Thymus (tissue), 11 donors: ENCODE results near the gene DDX3X. TPM values are rescaled to one million over a fixed set of nuclear protein-coding genes. Genes with fewer than 3 reads are reported as not detected.

ENCODE experiments used
- DNase-seq, 9 donors: peaks; one replicate each; pipeline ENCODE4 v3.0.0-alpha.2; 2013; ENCODE audit warnings: low spot score in 9 of 9, low read depth in 6 of 9, missing footprints in 1 of 9
- H3K27ac ChIP-seq, 2 donors: one replicate each; pipeline ENCODE4 v1.5.1; 2013; ENCODE audit warnings: control low read depth in 1 of 2, low read depth in 1 of 2, low read length in 1 of 2, mild to moderate bottlenecking in 1 of 2, moderate library complexity in 1 of 2
- H3K27me3 ChIP-seq, 2 donors: one replicate each; pipeline ENCODE4 v1.5.1; 2013; ENCODE audit warnings: low read length in 1 of 2; ENCODE audit not compliant: control insufficient read depth in 2 of 2, insufficient read depth in 1 of 2
- H3K36me3 ChIP-seq, 2 donors: one replicate each; pipeline ENCODE4 v1.5.1; 2013; ENCODE audit warnings: low read length in 1 of 2, mild to moderate bottlenecking in 1 of 2, moderate library complexity in 1 of 2; ENCODE audit not compliant: control insufficient read depth in 2 of 2, insufficient read depth in 2 of 2
- H3K4me1 ChIP-seq, 2 donors: one replicate each; pipeline ENCODE4 v1.5.1; 2013; ENCODE audit warnings: low read length in 2 of 2; ENCODE audit not compliant: control insufficient read depth in 2 of 2, insufficient read depth in 2 of 2
- H3K4me3 ChIP-seq, 2 donors: one replicate each; pipeline ENCODE4 v1.5.1; 2013; ENCODE audit warnings: low read length in 2 of 2, control low read depth in 1 of 2, mild to moderate bottlenecking in 1 of 2
- H3K9me3 ChIP-seq, 2 donors: one replicate each; pipeline ENCODE4 v1.5.1; 2013; ENCODE audit warnings: low read length in 1 of 2, mild to moderate bottlenecking in 1 of 2; ENCODE audit not compliant: control insufficient read depth in 2 of 2, insufficient read depth in 1 of 2
- WGBS: extraction: QIAGEN DNeasy Blood & Tissue Kit; methylation state at CpG from one replicate; pipeline ENCODE4 v1.1.7; 2013; 5-methylcytosine and 5-hydroxymethylcytosine counted together
- polyA plus RNA-seq: library from polyadenylated mRNA; stranded (reverse); fragments of 200-250 nt; gene quantifications from one replicate; pipeline ENCODE4 v1.2.3, GENCODE V29; 2013
- total RNA-seq: library from RNA; stranded (reverse); fragments of 120-200 nt; gene quantifications from one replicate; pipeline ENCODE4 v1.2.4, GENCODE V29; 2013
- donor health status: healthy.

The DDX3X gene
- total and polyA plus RNA-seq, 2 donors = 117 to 232 TPM

- no peak overlapping the region for H3K4me3 ChIP-seq
- peaks cover 0 to 2% of the 10 kb centered on the region in 2 donors for H3K27me3 ChIP-seq
- no peak overlapping the region for H3K27ac ChIP-seq
- WGBS = 79% methylated on average over 6 of the region's 6 CpGs
- no peaks in the 10 kb centered on the region for H3K36me3 ChIP-seq
- H3K9me3 ChIP-seq = no peaks in the 10 kb centered on the region
- no peak for DNase-seq
- no peaks in the 10 kb centered on the region for H3K4me1 ChIP-seq
Observed at GRCh38 chrX:41317477-41318208, 16.3 kb upstream of the DDX3X start.

GRCh38 chrX:41320393-41320792 is 13.6 kb upstream of the DDX3X start:
- Histone ChIP-seq H3K27me3 (peaks cover 0 to 2% of the 10 kb centered on the region in 2 donors), H3K27ac (no peak overlapping the region), H3K9me3 (no peaks in the 10 kb centered on the region), H3K4me3 (no peak overlapping the region), H3K4me1 (no peaks in the 10 kb centered on the region), H3K36me3 (no peaks in the 10 kb centered on the region)
- no peak for DNase-seq
- 85% methylated on average over 5 of the region's 5 CpGs for WGBS

GRCh38 chrX:41322821-41323603 is 10.9 kb upstream of the DDX3X start:
- Histone ChIP-seq H3K27me3 (peaks cover 0 to 2% of the 10 kb centered on the region in 2 donors), H3K4me1 (no peaks in the 10 kb centered on the region), H3K9me3 (no peaks in the 10 kb centered on the region), H3K27ac (no peak overlapping the region), H3K4me3 (no peak overlapping the region), H3K36me3 (no peaks in the 10 kb centered on the region)
- 82% methylated on average over 20 of the region's 20 CpGs for WGBS
- DNase-seq = no peak

- 94% methylated on average over 4 of the region's 4 CpGs for WGBS
- DNase-seq = no peak
Observed at GRCh38 chrX:41326431-41326830, 7.5 kb upstream of the DDX3X start.

GRCh38 chrX:41327341-41327740 is 6.6 kb upstream of the DDX3X start:
- Histone ChIP-seq H3K27ac (no peak overlapping the region), H3K4me3 (no peak overlapping the region), H3K4me1 (peaks cover 3 to 21% of the 10 kb centered on the region in 2 donors), H3K27me3 (peaks cover 0 to 5% of the 10 kb centered on the region in 2 donors), H3K9me3 (no peaks in the 10 kb centered on the region), H3K36me3 (no peaks in the 10 kb centered on the region)
- 97% methylated on average over 3 of the region's 3 CpGs for WGBS
- no peak for DNase-seq

More at GRCh38 chrX:41326431-41326830, 7.5 kb upstream of the DDX3X start:
- peaks cover 3 to 16% of the 10 kb centered on the region in 2 donors for H3K4me1 ChIP-seq
- H3K9me3 ChIP-seq = no peaks in the 10 kb centered on the region
- no peak overlapping the region for H3K27ac ChIP-seq
- H3K27me3 ChIP-seq = peaks cover 0 to 7% of the 10 kb centered on the region in 2 donors
- H3K4me3 ChIP-seq = no peak overlapping the region
- H3K36me3 ChIP-seq = no peaks in the 10 kb centered on the region

- H3K36me3 ChIP-seq = no peaks in the 10 kb centered on the region
- DNase-seq = no peak
- peaks cover 3 to 27% of the 10 kb centered on the region in 2 donors for H3K4me1 ChIP-seq
- peaks cover 0 to 2% of the 10 kb centered on the region in 2 donors for H3K9me3 ChIP-seq
- H3K4me3 ChIP-seq = no peak overlapping the region
- WGBS = 93% methylated on average over 3 of the region's 3 CpGs
- no peak overlapping the region for H3K27ac ChIP-seq
- peaks cover 0 to 9% of the 10 kb centered on the region in 2 donors for H3K27me3 ChIP-seq
Observed at GRCh38 chrX:41329101-41329500, 4.9 kb upstream of the DDX3X start.

- peaks cover 0 to 9% of the 10 kb centered on the region in 2 donors for H3K27me3 ChIP-seq
- H3K36me3 ChIP-seq = no peaks in the 10 kb centered on the region
- H3K4me1 ChIP-seq = peaks cover 3 to 30% of the 10 kb centered on the region in 2 donors
- WGBS = 41% methylated on average over 4 of the region's 4 CpGs
- DNase-seq = no peak
- H3K27ac ChIP-seq = peak overlapping the region in 1 of 2 donors; percentile 99
- peak overlapping the region; percentile 80 to 96 for H3K4me3 ChIP-seq
- peaks cover 0 to 2% of the 10 kb centered on the region in 2 donors for H3K9me3 ChIP-seq
Observed at GRCh38 chrX:41332005-41332404, 2.0 kb upstream of the DDX3X start.

- H3K27me3 ChIP-seq = peaks cover 0 to 9% of the 10 kb centered on the region in 2 donors
- peak overlapping the region; percentile 80 to 96 for H3K4me3 ChIP-seq
- DNase-seq = peak in 1 of 9 donors; percentile 22
- 2% methylated on average over 30 of the region's 30 CpGs for WGBS
- H3K36me3 ChIP-seq = no peaks in the 10 kb centered on the region
- peaks cover 0 to 2% of the 10 kb centered on the region in 2 donors for H3K9me3 ChIP-seq
- peak overlapping the region; percentile 96 to 99 for H3K27ac ChIP-seq
- peaks cover 3 to 30% of the 10 kb centered on the region in 2 donors for H3K4me1 ChIP-seq
Observed at GRCh38 chrX:41332408-41333002, 1.5 kb upstream of the DDX3X start.
